ENCODE measurements around the gene KIAA1671. TPM values are rescaled to one million over a fixed set of nuclear protein-coding genes. Genes with fewer than 3 reads are reported as not detected.

The KIAA1671 gene
- polyA plus RNA-seq, 5 donors: 18.5 to 22.7 (median 19.8) TPM

DNA sequence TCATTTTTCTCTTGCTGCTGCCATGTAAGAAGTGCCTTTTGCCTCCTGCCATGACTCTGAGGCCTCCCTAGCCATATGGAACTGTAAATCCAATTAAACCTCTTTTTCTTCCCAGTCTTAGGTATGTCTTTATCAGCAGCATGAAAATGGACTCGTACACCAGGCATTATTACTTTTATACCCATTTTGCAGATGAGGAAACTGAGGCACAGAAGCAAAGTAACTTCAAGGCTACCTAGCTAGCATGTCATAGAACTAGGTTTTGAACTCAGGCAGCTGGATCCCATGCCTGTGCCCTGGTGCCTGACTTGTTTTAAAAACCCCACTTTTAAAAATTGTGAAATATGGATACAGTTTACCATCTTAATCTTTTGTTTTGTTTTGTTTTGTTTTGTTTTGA, 25.8 kb downstream of the KIAA1671 start:
- no peak for DNase-seq

GRCh38 chr22:24981066-24981465, 28.6 kb downstream of the KIAA1671 start:
- DNase-seq: no peak

DNA sequence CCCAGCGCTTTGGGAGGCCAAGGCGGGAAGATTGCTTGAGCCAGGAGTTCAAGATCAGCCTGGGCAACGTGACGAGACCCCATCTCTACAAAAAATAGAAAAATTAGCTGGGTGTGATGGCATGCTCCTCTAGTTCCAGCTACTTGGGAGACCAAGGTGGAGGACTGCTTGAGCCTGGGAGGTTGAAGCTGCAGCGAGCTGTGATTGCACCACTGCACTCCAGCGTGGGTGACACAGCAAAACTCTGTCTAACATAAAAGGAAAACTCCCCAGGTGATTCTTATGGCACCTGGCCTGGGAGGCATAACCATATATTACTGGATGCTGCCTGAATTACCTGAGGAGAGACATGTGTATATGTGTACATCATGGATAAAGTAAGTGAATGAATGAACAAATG, 29.1 kb downstream of the KIAA1671 start:
- no peak for DNase-seq

DNA sequence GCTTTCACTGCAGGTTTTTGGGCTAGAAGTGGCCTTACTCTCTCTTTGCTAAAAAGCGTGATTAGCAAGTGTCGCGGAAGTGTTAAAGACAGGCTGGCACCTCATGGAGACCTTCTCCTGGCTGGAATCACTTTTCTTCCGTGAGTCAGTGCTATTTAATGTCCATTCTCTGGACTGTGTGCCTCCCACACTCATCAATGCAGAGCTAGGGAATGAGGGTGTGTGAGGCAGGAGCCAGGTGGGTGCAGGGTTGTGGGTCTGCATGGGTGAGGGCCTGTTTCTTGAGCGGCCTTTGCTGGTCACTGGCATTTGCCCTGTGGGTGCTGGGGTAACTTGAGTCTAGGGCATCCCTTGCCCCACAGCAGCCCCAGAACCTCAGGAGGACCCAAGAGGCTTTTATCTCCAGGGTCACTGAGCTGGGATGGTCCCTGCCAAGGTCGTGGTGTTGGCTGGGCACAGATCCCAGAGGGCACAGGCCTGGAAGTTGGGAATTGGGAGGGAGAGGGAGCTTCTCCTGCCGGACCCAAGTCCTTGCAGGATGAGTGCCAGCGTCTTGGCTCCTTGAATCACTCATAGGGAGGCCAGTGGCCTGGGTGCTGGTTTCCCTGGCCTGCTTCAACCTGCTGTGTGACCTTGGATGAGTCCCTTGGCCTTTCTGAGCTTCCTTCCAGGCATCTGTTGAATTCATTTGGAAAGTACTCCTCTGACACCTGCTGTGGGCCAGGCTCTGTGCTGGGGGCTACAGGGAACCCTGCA, 30.0 kb downstream of the KIAA1671 start:
- DNase-seq: no peak

DNA sequence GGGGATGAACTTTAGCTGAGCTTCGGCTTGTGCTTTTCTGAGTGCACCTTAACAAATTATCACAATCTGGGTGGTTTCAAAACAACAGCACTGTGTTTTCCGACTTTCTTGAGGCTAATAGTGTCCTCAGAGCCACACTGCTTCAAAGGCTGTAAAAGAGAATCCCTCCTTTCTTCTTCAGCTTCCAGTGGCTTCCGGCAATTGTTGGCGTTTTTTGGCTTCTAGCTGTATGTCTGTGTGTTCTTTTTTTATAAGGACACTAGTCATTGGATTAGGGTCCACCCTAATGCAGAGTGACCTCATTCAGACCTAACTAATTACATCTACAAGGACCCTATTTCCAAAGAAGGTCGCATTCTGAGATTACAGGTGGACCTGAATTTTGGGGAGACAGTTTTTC, 30.6 kb downstream of the KIAA1671 start:
- no peak for DNase-seq

DNA sequence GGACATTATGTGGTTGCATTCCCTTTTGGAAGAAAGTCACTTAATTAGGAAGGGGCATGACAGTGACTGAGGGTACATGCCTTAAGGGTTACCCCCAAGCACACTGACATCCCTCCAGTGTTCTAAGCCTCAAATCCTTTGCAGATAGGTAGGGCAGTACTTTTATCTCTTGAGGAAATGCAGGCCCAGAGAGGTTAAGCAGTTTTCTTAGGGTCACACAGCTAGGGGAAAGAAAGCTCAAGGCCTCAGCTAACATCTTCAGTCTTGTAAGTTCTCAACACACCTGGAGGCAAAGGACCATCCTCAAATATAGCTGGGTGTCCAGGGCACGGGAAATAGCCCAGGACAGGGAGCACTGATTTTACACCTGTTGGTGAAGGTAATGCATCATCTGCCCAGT, 31.6 kb downstream of the KIAA1671 start:
- DNase-seq: no peak

- no peak for DNase-seq
These were observed 33.3 kb downstream of the KIAA1671 start for GRCh38 chr22:24985826-24986214.

DNA sequence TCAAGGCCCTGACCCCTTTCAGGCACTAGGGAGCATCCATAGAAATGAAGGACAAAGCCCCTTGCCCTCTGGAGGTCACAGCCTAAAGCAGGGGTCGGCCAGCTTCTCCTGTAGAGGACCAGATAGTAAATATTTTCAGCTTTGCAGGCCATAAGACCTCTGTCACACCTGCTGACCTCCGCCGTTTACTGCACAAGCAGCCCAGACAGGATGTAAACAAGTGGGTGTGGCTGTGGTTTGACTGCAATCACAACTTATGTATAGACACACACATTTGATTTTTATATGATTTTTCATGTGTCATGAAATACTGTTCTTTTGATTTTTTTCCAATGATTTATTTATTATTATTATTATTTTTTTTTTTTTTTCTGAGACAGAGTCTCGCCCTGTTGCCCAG, 34.3 kb downstream of the KIAA1671 start:
- DNase-seq: no peak

- no peak for DNase-seq
These were observed 36.6 kb downstream of the KIAA1671 start for GRCh38 chr22:24989135-24989534.

- no peak for DNase-seq
These were observed 37.0 kb downstream of the KIAA1671 start for GRCh38 chr22:24989541-24989951.

DNA sequence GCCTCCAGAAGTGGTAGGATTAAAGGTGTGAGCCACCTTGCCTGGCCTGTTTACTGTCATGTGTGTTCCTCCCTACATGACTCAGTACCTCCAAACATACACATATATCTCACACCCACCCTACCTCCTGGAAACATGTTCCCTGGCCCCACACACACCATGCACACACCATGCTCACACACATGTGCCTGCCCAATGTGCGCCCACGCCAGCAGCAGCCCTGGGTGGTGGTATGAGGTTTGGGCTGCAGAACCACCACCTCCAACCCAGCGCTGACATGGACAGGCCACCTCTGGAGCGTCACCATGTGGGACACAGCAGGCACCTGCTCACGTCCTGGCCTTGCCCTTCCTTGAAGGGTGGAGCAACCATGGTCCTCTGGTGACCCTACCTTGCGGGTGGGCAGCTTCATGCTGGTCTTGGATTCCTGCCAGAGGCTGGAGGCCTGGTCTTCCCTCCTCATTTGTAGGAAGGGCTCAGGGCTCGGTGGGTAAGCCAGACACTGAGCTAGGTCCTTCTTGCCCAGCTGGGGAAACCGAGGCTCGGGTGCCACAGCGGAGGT, 37.9 kb downstream of the KIAA1671 start:
- no peak for DNase-seq

DNA sequence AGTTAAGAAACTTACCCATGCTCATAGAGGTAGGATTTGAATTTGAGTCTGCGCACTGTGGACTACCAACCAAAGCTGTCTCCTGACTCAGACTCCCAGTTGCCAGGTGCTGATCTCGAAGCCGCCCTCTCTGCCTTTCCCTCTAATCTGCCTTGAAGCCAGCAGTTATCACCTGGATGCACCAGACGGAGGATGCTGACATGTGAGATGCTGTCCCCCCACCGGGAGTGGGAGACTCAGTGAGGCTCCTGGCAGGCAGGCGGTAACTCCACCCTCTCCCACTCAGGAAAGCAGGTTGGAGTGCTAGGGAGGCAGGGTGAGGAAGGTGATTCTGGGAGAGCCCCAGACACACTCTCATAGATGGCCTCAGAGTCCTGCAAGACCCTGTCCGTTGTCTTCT, 40.4 kb downstream of the KIAA1671 start:
- no peak for DNase-seq

GRCh38 chr22:24994070-24994763, 41.7 kb downstream of the KIAA1671 start:
- DNase-seq: no peak

- DNase-seq: no peak
These were observed 43.2 kb downstream of the KIAA1671 start for GRCh38 chr22:24995649-24996180.

- DNase-seq: no peak
These were observed 44.0 kb downstream of the KIAA1671 start for GRCh38 chr22:24996420-24996952.

DNA sequence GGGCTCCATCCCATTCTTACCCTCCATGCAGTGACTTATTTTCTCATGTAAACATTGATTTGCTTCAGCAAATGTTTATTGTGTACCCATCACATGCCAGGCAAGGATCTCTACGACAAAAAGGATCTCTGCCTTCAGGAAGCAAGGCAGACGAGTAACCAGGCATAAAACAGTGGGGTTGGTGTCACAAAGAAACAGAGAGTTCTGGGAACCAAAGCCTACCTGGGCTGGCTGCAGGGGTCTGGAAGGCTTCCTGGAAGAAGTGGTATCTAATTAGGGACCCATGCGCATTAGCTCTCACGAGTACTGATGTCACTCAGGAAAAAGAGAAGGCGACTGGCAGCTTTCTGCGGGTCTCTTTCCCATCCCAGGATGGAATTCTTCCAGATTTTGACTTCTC, 44.5 kb downstream of the KIAA1671 start:
- no peak for DNase-seq

GRCh38 chr22:25000686-25001085, 48.2 kb downstream of the KIAA1671 start:
- DNase-seq: no peak

- no peak for DNase-seq
These were observed 49.9 kb downstream of the KIAA1671 start for GRCh38 chr22:25002241-25002985.

DNA sequence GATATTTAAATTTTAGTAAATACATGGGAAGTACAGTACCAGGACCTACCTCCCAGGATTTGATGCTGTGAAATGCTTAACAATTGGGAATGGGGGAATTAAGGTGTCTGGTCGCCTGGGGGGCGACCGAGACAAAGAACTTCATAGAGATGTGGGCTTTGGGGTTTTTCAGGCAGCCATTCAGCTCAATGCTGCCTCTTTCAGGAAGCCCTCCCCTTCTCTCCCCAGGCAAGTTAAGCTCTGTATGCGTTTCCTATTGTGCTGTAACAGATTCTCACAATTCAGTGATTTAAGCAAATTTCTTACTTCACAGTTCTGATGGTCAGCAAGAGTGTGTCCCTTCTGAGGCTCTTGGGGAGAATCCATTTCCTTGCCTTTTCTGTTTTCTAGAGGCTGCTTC, 53.8 kb downstream of the KIAA1671 start:
- no peak for DNase-seq

DNA sequence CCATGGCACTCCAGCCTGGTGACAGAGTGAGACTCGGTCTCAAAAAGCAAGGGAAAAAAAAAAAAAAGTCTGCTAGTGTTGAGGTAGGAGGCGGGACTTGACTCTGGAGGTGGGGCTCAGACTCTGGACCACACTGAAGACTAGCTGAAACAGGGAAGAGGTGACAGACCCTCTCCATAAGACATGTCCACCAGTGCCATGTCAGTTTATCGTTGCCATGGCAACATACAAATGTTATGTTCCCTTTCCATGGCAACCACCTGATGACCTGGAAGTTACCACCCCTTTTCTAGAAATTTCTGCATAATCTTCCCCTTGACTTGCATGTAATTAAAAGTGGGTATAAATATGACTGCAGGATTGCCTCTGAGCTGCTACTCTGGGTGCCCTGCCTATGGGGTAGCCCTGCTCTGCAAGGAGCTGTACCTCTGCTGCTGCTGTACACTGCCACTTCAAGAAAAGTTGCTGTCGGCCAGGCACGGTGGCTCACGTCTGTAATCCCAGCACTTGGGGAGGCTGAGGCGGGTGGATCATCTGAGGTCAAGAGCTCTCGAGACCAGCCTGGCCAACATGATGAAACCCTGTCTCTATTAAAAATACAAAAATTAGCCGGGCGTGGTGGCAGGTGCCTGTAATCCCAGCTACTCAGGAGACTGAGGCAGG, 55.1 kb downstream of the KIAA1671 start:
- no peak for DNase-seq

DNA sequence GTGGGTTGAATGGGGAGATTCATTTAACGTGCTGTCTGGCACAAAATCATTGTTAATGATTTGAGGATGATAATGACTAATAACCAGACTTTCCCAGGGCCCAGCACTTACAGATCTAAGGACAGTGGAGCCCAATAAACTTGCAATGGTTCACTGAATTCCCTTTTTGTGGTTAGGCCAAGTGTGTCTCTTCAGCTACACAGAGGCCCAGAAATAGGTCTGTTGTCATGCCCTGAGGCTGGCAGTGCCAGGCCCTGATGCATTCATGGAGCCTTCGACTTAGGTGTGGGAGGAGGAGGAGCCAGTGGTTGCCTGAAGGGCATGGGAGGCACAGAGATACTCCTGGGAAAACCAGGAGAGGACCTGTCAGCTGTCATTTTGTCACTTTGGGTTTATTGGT, 56.1 kb downstream of the KIAA1671 start:
- DNase-seq: no peak
